Urinary bladder (tissue), 4 donors: ENCODE measurements around the gene NIPAL3. TPM values are rescaled to one million over a fixed set of nuclear protein-coding genes. Genes with fewer than 3 reads are reported as not detected.

ENCODE experiments used
- DNase-seq: peaks from one replicate; pipeline ENCODE4 v3.0.0-alpha.2; 2015; ENCODE audit errors: extremely low spot score
- H3K27ac ChIP-seq: one replicate; pipeline ENCODE4 v1.5.1; 2013; ENCODE audit warnings: low read depth, mild to moderate bottlenecking, moderate library complexity
- H3K36me3 ChIP-seq: one replicate; pipeline ENCODE4 v1.6.1; 2013; ENCODE audit warnings: mild to moderate bottlenecking, moderate library complexity; ENCODE audit not compliant: insufficient read depth
- H3K4me1 ChIP-seq: one replicate; pipeline ENCODE4 v1.6.1; 2013; ENCODE audit warnings: mild to moderate bottlenecking, moderate library complexity; ENCODE audit not compliant: insufficient read depth
- H3K4me3 ChIP-seq: one replicate; pipeline ENCODE4 v1.5.1; 2013; ENCODE audit warnings: low read depth, low read length
- WGBS: extraction: QIAGEN DNeasy Blood & Tissue Kit; methylation state at CpG from one replicate; pipeline ENCODE4 v1.1.7; 2013; 5-methylcytosine and 5-hydroxymethylcytosine counted together
- polyA plus RNA-seq: library from polyadenylated mRNA; stranded (reverse); fragments of 200-250 nt; gene quantifications from one replicate; pipeline ENCODE4 v1.2.3, GENCODE V29; 2013
- total RNA-seq: library from RNA; depleted of rRNA; stranded (reverse); fragments of >200 nt; gene quantifications from one replicate; pipeline ENCODE4 v1.2.3, GENCODE V29; 2014
- donor health status: healthy with polysubstance abuse.
- donor health status: healthy.

Gene NIPAL3
- total RNA-seq (13.9 TPM), polyA plus RNA-seq (10.8 TPM)

DNA sequence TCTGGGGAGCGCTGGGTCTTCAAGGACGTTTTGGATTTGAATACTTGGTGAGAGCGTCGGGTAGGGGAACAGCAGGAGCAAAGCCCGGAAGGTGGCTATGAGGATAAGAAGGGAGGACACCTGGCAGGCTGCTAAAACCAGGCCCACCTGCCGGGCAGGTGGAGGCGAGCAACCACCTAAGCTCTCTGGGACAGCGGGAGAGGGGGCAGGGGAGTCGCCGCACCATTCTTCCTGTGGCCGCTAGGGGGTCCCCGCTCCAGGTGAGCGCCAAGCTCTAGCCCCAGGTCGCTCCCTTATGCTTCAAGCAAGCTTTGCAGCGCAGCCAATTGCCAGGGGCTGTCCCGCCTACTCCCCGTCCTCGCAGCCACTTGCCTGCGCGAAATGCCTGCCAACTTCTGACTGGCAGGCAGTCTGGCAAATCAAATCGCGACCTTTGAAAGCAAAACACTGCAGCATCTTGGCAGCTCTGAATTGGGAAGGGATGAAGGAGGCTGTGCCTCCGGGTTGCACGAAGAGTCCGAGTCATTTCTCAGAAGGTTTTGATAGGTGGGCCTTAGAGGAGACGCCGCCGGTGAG, at the start of gene NIPAL3:
Gene NIPAL3 (plus strand): TSS at position 469 of the 576 bp plus-strand sequence. CDS start 3,746 bp downstream, outside the sequence.
- Histone ChIP-seq H3K27ac (no peak within 1 kb of the TSS), H3K4me1 (no peaks in the 10 kb centered on the region), H3K36me3 (no peaks in the 10 kb centered on the region), H3K4me3 (peak within 1 kb of the TSS; percentile 52)
- 3% methylated on average over 28 of the region's 28 CpGs for WGBS
- peak; percentile 95 for DNase-seq

GRCh38 chr1:24366707-24367106, 48.9 kb upstream of the NIPAL3 start:
- WGBS, result 95% methylated on average over 9 of the region's 9 CpGs
- Histone ChIP-seq H3K27ac (no peak overlapping the region), H3K4me3 (no peak overlapping the region), H3K36me3 (no peaks in the 10 kb centered on the region), H3K4me1 (no peaks in the 10 kb centered on the region)
- no peak for DNase-seq

DNA sequence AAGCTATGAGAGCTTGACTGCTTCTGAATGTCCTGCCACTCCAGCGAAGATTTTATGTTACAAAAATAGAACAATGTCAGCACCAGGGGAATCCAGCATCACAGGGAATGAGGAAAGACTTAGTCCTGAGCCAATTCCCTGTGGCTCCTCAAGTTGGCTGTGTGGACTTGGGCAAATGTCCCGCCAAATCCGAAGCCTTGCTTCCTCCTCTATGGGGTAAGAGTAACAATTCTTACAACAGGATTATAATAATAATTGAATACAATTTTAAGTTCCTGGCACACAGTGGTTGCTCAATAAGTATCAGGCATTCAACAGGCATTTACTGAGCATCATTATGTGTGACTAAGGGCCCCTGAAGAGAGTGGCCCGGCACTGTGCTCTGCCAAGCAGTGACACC, 46.4 kb upstream of the NIPAL3 start:
- no peak overlapping the region for H3K4me3 ChIP-seq
- H3K4me1 ChIP-seq, result no peaks in the 10 kb centered on the region
- H3K27ac ChIP-seq, result no peak overlapping the region
- 87% methylated on average over 4 of the region's 4 CpGs for WGBS
- H3K36me3 ChIP-seq, result no peaks in the 10 kb centered on the region
- DNase-seq, result no peak

GRCh38 chr1:24369801-24370200, 45.8 kb upstream of the NIPAL3 start:
- Histone ChIP-seq H3K4me1 (no peaks in the 10 kb centered on the region), H3K36me3 (no peaks in the 10 kb centered on the region), H3K27ac (no peak overlapping the region), H3K4me3 (no peak overlapping the region)
- no peak for DNase-seq
- WGBS, result 92% methylated on average over 4 of the region's 4 CpGs

DNA sequence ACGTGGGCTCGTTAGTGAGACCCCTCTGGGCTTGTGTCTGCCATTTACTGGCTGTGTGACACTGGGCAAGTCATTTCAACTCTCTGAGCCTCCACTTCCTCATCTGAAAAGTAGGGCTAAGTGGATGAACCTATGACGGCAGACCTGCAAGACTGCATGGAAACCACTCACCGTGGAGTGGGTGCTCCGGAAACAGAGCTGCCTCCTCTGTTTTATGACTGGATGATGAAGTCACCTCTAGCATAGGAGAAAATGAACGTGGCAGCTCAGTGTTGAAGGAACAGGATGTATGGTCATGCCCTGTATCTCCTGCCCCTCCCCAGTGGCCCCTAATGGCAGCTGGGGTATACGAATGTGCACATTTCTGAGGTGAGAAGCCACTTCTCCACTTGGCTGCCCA, 42.6 kb upstream of the NIPAL3 start:
- H3K36me3 ChIP-seq, result no peaks in the 10 kb centered on the region
- DNase-seq, result no peak
- no peaks in the 10 kb centered on the region for H3K4me1 ChIP-seq
- no peak overlapping the region for H3K4me3 ChIP-seq
- WGBS, result 78% methylated on average over 7 of the region's 7 CpGs
- H3K27ac ChIP-seq, result peak overlapping the region; percentile 48

DNA sequence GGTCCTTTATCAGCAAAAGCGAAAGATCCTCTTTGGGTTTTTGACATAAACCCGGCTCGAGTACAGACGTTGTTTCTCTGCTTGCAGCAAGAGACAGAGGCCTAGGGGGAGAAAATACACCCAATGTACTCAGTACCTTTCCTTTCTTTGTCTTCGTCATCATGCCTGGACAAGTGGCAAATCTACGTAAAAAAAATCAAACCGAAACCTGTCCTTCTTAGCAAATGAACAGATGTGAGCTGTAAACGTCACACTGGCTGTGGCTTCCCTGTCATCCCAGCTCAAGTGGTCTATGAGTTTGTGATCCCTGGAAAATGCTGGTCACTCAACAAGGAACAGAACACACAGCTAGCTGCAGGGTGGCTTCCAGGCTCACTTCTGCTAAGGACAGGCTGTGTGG, 41.9 kb upstream of the NIPAL3 start:
- WGBS, result 84% methylated on average over 8 of the region's 8 CpGs
- Histone ChIP-seq H3K27ac (peak overlapping the region; percentile 48), H3K4me1 (no peaks in the 10 kb centered on the region), H3K4me3 (no peak overlapping the region), H3K36me3 (no peaks in the 10 kb centered on the region)
- no peak for DNase-seq

- no peaks in the 10 kb centered on the region for H3K4me1 ChIP-seq
- whole genome bisulfite sequencing, result 75% methylated on average over 13 of the region's 13 CpGs
- H3K4me3 ChIP-seq, result no peak overlapping the region
- no peaks in the 10 kb centered on the region for H3K36me3 ChIP-seq
- peak overlapping the region; percentile 27 for H3K27ac ChIP-seq
- DNase-seq, result no peak
Observed at GRCh38 chr1:24374891-24375786, 40.5 kb upstream of the NIPAL3 start.

GRCh38 chr1:24379733-24380315, 35.8 kb upstream of the NIPAL3 start:
- Histone ChIP-seq H3K27ac (no peak overlapping the region), H3K36me3 (no peaks in the 10 kb centered on the region), H3K4me3 (no peak overlapping the region), H3K4me1 (no peaks in the 10 kb centered on the region)
- 70% methylated on average over 8 of the region's 8 CpGs for WGBS
- no peak for DNase-seq

DNA sequence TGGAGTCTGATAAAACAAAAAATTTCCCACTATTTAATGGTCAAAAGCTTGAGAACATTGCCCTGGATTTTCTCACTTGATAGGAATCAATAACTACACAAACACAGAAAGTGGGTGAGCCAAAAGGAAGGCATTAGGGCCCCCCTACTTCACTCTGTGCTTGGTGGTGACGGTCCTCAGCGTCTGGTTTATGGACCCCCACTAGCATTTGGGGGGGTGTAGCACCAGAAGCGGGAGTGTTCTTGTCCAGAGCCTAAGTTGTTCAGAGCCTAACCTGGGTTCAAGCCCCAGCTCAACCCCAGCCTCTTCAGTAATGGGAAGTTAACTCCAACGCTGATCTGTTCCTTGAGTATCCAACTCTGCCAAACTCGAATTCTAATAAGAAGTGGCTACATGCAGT, 35.1 kb upstream of the NIPAL3 start:
- no peaks in the 10 kb centered on the region for H3K36me3 ChIP-seq
- no peak for DNase-seq
- H3K4me3 ChIP-seq, result no peak overlapping the region
- no peaks in the 10 kb centered on the region for H3K4me1 ChIP-seq
- H3K27ac ChIP-seq, result no peak overlapping the region
- 86% methylated on average over 5 of the region's 5 CpGs for WGBS

DNA sequence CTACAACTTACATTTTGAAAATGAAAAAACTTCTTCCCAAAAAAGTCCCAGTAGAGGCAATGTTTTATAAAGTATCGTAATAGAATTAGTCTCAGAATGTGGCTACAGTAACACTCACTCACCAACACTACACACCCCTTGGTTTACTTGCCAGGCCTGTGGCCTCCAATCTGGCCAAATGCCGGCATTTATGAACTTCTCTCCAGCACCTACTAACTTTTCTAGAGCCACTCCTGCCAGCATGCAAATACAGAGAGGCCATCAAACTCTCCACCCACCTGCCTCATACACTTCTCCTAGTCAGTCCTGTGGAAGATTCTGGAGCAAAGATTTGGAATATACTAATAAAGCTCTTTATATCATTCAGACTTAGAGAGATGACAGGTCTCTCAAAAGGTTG, 34.3 kb upstream of the NIPAL3 start:
- Histone ChIP-seq H3K4me1 (no peaks in the 10 kb centered on the region), H3K36me3 (no peaks in the 10 kb centered on the region), H3K27ac (no peak overlapping the region), H3K4me3 (no peak overlapping the region)
- WGBS, result 84% methylated on average over 2 of the region's 2 CpGs
- DNase-seq, result no peak

DNA sequence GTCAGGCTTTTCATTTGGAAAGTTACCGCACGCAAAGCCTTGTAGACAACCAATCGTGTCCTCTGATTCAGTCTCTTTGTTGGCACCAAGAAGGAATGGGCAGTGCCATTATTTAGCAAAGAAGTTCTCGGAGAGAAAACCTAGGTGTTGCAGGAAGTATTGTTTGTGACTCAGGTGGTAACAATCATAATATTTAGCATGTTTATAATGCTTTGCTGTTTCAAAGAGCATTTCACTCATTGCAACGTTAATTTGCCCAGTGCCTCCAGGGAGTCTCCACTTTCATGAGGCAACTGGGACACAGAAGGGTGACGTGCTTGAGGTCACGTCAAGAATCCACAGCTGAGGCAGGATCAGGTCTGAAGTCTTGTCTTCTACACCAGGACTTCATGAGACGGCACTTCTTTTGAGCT, 33.4 kb upstream of the NIPAL3 start:
- H3K36me3 ChIP-seq, result no peaks in the 10 kb centered on the region
- peak overlapping the region; percentile 59 for H3K27ac ChIP-seq
- no peak overlapping the region for H3K4me3 ChIP-seq
- no peak for DNase-seq
- no peaks in the 10 kb centered on the region for H3K4me1 ChIP-seq
- 86% methylated on average over 8 of the region's 8 CpGs for WGBS

- H3K27ac ChIP-seq, result no peak overlapping the region
- no peaks in the 10 kb centered on the region for H3K36me3 ChIP-seq
- no peaks in the 10 kb centered on the region for H3K4me1 ChIP-seq
- H3K4me3 ChIP-seq, result no peak overlapping the region
- 66% methylated on average over 2 of the region's 2 CpGs for WGBS
- DNase-seq, result no peak
Observed at GRCh38 chr1:24383381-24383940, 32.1 kb upstream of the NIPAL3 start.

GRCh38 chr1:24384251-24385090, 31.1 kb upstream of the NIPAL3 start:
- no peak for DNase-seq
- Histone ChIP-seq H3K27ac (peak overlapping the region; percentile 60), H3K4me3 (no peak overlapping the region), H3K36me3 (no peaks in the 10 kb centered on the region), H3K4me1 (no peaks in the 10 kb centered on the region)
- WGBS, result 78% methylated on average over 13 of the region's 13 CpGs
